HG03025 (cell line): ENCODE results near the gene WDR31.

ENCODE experiments used
- ATAC-seq: cut with Tn5 transposase; IDR thresholded peaks from one replicate; pipeline ENCODE4 v1.9.1; 2021; ENCODE audit warnings: mild to moderate bottlenecking, moderate library complexity; ENCODE audit not compliant: unreplicated experiment, low FRiP score

The WDR31 gene

GRCh38 chr9:113343732-113344231 lies 3.7 kb upstream of the WDR31 start:
- no peak for ATAC-seq

GRCh38 chr9:113341712-113342410 lies 1.8 kb upstream of the WDR31 start:
- ATAC-seq: no peak

DNA sequence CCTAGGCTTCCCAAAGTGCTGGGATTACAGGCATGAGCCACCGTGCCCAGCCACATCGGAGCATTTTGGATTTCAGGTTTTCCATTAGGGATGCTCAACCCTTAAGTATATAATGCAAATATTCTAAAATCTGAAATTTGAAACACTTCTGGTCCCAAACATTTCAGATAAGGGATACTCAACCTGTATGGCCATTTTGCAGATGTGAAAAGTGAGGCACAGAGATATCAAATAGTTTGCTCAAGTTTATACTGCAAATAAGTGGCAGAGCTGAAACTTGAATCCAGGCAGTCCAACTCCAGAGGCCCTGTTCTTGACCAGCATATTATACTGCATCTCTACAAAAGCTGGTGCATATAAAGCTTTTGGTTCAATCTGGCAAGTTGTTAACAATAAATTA lies 2.4 kb downstream of the WDR31 start:
- no peak for ATAC-seq

- ATAC-seq: no peak
Observed at GRCh38 chr9:113331780-113332179, 8.3 kb downstream of the WDR31 start.

DNA sequence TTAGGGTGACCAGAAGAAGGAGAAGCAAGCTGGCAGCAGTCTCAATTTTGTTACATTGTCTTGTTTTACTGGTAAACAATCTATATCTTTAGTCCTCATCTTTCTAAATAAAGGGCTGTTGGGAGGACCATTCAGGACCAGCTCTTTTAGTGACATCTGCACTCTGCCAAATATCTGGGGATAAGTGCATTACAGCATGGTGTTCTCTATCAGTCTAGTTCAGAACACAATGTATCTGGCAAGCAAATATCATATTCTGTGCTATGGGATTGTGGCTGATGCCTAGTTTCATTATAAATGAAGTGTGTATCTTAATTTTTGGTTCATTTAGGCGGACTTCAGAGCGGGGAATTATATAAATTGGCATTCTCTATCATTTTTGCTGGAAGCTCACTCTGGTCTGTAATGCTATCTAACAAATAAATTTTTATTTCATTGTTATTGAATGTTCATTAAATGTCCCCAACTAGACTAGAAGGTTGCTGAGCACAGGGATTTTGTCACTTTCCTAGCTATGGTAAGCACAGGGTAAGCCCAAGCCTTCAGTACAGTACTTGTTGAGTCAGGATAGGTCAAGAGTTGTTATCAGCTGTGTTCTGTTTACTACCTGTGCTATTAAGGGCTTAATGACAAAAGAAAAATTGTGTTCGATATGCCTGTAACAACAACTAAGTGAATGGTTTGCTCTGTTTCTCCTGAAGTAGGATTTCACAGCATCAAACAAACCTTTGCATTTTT lies 11.9 kb downstream of the WDR31 start:
- no peak for ATAC-seq

GRCh38 chr9:113326230-113326629 lies 13.8 kb downstream of the WDR31 start:
- ATAC-seq: no peak

GRCh38 chr9:113322671-113323070 lies 17.4 kb downstream of the WDR31 start:
- no peak for ATAC-seq

GRCh38 chr9:113320051-113320450 lies 20.0 kb downstream of the WDR31 start:
- ATAC-seq: no peak

DNA sequence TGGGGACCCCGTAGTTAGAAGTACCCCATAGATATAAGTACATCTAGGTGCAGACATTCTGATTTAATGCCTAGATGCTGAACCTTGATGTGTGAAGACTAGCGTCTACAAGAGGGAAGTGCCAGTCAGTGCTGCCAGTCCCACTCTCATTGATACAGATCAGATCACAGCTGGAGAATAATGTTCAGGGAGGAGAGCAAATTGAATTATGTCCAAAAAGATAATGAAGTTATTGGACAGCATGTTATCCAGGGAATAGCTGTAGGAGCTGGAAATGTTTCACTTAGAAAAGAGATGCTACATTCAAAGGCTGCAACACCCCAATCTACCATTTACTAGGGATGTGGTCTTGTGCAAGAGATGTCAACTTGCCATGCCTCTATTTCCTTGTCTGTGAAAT lies 21.0 kb downstream of the WDR31 start:
- no peak for ATAC-seq

GRCh38 chr9:113317777-113318176 lies 22.3 kb downstream of the WDR31 start:
- no peak for ATAC-seq

GRCh38 chr9:113316030-113316429 lies 24.0 kb downstream of the WDR31 start:
- no peak for ATAC-seq

GRCh38 chr9:113315231-113315630 lies 24.8 kb downstream of the WDR31 start:
- no peak for ATAC-seq

DNA sequence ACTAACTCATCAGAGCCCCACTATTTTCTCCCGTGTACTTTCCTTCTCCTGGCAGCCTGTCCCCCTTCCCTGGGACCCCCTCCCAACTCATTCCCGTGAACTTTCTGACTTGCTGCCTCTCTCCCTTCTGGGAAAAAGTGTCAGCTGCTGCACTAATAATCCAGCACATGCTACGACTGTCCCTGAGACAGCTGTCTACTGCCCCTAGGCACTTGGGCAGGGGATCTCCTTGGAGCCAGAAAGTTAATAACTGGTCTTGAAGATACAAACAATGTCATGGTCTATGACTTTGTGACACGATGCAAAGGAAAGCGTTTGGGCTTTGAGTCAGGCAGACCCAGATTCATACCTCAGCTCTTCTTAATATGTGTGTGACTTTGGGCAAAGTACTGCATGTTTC lies 26.8 kb downstream of the WDR31 start:
- no peak for ATAC-seq

GRCh38 chr9:113311961-113312360 lies 28.1 kb downstream of the WDR31 start:
- no peak for ATAC-seq

GRCh38 chr9:113310538-113310937 lies 29.5 kb downstream of the WDR31 start:
- no peak for ATAC-seq

DNA sequence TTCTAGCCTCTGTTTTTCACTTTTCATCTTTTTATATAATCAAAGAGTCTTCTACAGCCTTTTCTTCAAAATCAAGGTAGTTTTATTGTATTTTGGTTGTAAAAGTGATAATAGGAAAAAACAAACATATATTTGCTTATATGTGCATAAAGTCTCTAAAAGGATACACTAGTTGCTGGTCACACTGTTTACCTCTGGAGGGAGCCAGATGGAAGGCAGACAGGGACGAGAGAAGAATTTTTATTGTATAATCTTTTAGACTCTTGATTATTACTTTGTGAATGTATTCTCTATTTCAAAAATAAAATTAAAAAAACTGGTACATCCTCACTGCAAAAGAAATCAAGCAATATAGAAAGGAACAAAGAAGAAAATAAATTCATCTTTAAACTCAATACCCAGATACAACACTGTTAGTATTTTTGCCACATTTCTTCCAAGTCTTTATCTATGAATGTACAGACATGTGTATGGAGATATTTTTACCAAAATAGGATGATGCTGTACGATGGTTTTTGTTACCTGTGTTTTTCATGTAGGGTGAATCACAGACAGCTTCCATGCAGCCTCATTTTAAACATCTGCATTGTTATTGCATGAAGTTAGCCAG lies 30.8 kb downstream of the WDR31 start:
- no peak for ATAC-seq

DNA sequence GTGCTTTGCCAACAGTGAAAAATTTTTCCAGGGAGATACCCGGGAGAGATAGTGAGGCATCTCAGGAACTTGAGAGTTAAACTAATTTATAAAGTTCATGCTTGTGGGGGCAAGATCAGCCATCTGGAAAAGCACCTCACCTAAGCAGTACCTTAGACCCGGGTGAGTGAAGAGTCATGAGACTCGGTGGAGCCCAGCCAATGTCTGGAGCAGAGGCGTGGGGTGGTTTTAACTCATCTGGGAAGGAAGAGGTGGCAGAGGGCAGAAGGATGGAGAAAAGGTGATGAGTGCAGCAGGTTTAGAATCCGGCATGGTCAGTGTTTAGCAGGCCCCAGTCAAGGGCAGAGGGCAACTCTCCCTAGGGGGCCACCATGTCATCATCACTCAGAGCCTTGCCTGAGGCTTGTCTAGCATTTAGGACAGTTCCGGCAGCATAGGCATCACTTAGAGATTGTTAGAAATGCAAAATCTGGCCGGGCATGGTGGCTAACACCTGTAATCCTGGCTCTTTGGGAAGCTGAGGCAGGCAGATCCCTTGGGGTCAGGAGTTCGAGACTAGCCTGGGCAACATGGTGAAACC lies 32.6 kb downstream of the WDR31 start:
- ATAC-seq: no peak

DNA sequence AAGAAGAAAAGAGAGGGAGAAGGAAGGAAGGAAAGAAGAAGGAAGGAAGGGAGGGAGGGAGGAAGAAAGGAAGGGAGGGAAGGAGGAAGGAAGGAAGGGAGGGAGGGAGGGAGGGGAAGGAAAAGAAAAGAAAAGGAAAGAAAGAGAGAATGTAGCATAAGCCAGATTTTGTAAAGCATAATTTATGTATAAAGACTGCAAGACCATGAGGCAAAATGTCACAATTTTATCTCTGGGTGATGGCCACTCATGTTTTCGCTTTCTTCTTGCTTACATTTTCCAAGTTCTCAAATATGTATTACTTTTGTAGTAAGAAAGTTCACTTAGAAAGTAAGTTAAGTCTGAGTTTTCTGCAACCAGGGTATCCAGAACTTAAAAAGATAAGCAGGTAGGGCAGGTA lies 33.5 kb downstream of the WDR31 start:
- ATAC-seq: no peak

DNA sequence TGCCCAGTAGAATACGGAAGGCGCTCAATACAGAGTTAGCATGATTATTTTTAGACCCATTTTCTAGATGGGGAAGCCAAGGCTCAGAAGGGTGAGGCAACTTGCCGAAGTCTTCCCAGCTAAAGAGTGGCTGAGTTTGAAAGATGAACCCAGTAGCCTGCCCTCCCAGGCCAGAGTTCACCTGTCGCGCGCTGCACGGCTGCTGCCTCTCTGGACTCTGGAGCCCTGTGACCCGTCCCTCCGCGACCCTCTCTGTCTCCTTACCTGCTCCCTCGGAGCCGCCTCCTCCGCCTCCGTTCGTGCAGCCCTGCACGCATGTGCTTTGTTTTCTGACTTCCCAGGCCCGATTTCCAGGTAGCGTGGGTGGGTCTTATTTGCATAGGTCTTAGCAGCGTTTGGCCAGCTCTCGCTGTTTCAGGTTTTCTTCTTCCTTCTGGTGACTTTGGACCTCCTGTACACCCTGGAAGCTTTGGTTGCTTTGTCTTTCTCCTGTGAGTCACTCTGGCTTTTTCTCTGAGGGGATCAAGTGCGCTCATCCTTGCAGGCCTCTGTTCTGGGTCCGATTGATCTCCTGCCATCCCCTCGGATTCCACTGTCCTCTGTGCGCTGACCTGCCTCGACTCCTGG lies 37.2 kb downstream of the WDR31 start, which contains the start of gene RNF183:
Gene RNF183, minus strand, starts transcription at position 585 of the 627 bp plus-strand sequence. CDS start 5,192 bp downstream, outside the sequence.
- ATAC-seq: no peak

DNA sequence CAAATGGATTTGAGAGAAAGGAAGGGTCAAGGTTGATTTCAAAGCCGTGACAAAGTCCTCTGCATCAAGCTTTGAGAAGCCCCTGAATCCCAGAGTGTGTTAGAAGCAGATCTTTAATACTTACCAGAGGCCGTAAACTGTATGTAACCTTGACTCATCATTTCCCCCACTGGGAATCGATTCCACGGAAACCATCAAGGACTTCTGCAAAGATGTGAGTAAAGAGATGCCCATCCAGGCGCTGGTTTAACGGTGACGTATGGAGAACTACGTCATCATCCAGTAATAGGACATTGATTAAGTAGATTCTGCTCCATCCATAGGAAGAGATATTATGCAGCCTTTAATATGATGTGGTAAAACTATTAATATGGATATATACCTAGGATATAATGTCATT lies 38.5 kb downstream of the WDR31 start:
- no peak for ATAC-seq
